ENCODE results near the gene ADAMTSL2. TPM values are rescaled to one million over a fixed set of nuclear protein-coding genes. Genes with fewer than 3 reads are reported as not detected.

ADAMTSL2 gene
- total RNA-seq, 2 experiments from 2014 or later, result 0.11 to 0.25 TPM

DNA sequence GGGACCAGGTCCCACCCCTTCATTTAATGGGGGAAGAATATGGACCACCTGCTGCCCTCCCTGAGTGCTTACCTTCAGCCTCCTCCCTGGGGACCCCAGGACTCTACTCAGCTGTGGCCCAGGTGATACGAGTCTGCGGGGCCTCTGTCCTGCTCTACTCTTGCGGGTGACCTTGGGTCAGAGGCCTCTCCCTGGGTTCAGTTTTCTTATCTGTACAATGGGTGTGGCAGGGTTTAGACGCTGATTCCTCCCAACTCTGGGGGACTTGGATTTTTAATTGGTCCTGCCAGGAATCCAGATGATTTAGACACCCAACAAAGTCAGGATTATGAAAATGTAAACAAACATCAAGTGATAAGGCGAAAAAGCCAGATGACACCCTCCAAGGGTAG lies 49.7 kb downstream of the ADAMTSL2 start:
- peaks cover 2% of the 10 kb centered on the region for H3K9me3 Mint-ChIP-seq
- TF ChIP-seq, protein P1, sequence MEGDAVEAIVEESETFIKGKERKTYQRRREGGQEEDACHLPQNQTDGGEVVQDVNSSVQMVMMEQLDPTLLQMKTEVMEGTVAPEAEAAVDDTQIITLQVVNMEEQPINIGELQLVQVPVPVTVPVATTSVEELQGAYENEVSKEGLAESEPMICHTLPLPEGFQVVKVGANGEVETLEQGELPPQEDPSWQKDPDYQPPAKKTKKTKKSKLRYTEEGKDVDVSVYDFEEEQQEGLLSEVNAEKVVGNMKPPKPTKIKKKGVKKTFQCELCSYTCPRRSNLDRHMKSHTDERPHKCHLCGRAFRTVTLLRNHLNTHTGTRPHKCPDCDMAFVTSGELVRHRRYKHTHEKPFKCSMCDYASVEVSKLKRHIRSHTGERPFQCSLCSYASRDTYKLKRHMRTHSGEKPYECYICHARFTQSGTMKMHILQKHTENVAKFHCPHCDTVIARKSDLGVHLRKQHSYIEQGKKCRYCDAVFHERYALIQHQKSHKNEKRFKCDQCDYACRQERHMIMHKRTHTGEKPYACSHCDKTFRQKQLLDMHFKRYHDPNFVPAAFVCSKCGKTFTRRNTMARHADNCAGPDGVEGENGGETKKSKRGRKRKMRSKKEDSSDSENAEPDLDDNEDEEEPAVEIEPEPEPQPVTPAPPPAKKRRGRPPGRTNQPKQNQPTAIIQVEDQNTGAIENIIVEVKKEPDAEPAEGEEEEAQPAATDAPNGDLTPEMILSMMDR (IDR thresholded peaks at IDR 0.05), result no peak
- no peak for DNase-seq
- H3K4me3 Mint-ChIP-seq, result no peak overlapping the region
- no peak for ATAC-seq
- H3K27ac Mint-ChIP-seq, result no peak overlapping the region
- H3K27me3 Mint-ChIP-seq, result peaks cover 32% of the 10 kb centered on the region
- POLR2A ChIA-PET, result no interaction called here
- no peaks in the 10 kb centered on the region for H3K36me3 Mint-ChIP-seq (ENCODE audit: low read depth)
- intact Hi-C loops (cut with micrococcal nuclease), result no loop called here
- CTCF ChIA-PET, result interaction anchor here (1.4 kb wide), 1 partner anchor 198 kb away, joined by 3 read pairs; no protein-coding TSS in a partner anchor
- peaks cover 2% of the 10 kb centered on the region for H3K4me1 Mint-ChIP-seq (ENCODE audit: low read depth)

DNA sequence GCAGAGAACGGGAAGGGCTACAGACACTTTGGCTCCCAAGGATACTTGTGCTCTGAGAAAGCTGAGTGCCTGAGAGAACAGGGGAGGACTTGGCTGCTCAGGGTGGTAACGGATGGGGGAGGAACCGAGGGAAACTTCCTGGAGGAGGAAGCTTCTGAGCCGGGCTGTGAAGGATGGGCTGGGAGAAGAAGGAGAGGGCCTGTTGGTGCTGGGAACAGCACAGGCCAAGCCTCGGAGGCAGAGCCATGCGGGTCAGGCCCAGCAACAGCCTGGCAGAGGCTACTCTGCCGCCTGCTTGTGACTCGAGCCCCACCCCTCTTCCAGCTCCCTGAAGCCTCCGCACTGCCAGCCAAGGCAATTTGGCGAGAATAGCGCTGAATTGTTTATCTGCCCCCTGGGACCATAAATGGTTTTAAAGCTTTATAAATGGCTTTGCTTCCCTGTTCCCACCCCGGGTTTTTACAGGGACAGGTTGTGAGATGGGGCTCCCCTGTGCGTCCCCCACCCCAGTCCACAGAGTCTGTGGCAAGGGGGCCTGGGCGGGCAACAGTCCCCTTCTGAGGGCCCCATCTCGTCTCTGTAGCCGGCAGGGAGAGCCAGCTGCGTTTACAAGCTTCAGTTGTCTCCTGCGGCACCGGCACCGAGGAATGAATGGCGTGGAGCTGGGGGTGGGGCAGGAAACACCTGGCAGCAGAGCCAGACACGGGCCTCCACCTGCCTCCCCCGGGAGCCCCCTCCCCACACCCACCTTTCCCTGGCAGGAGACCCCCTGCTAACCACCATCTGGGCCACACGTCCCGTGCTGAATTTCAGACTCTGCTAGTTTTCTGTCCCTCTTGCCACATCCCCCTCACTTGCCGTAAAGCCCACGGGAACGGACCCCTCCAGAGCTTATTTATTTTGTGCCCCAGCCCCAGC lies 50.3 kb downstream of the ADAMTSL2 start:
- ChIA-PET POLR2A (no interaction called here), CTCF (interaction anchor here (1.4 kb wide), 1 partner anchor 197 kb away, joined by 3 read pairs; no protein-coding TSS in a partner anchor)
- Mint-ChIP-seq H3K27ac (no peak overlapping the region), H3K9me3 (peaks cover 2% of the 10 kb centered on the region), H3K36me3 (ENCODE audit: low read depth) (no peaks in the 10 kb centered on the region), H3K4me1 (ENCODE audit: low read depth) (peaks cover 2% of the 10 kb centered on the region), H3K4me3 (no peak overlapping the region), H3K27me3 (peaks cover 27% of the 10 kb centered on the region)
- intact Hi-C loops (cut with micrococcal nuclease), result no loop called here
- DNase-seq (no peak), ATAC-seq (no peak)
- TF ChIP-seq, protein P1 (IDR thresholded peaks at IDR 0.05), result no peak

DNA sequence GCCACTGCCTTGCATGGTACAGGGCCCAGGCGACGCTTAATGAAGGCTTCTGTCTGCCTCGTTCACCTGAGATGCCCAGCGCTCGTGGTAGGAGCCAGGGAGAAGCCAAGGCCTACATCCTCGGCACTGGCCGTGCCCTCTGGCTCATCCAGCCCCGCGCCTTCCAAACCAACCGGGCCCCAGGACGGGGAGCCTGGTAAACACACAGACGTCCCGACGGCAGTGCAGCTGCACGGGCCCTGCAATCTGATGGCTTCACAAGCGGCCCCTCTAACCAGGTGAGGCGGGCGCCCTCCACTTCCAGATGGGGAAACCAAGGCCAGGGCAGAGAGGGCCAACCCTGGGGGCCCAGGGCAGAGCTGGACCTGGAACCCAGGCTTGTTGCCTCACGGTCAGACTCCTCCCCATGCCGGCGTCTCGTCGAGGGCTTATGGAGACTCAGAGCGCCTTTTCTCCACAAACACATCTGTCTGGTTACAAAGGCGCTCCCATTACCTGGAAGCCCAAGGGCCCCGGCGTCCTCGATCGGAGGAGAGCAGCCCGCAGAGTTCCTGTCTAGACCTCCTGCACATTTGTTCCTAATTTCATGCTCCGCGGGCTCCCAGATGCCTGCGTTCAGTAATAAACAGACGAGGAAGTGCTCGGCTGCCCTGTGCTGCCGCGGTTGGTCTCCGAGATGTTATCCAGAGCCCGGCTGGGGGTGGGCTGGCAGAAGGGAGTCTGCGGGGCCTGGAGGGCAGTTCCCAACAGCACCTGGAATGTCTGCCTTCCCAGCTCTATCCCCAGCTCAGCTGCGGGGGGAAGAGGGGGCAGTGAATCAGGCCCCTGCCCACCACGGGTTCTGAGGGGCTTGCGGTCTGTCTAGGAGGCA lies 51.2 kb downstream of the ADAMTSL2 start:
- no peak for DNase-seq
- no peaks in the 10 kb centered on the region for H3K4me1 Mint-ChIP-seq (ENCODE audit: low read depth)
- H3K36me3 Mint-ChIP-seq (ENCODE audit: low read depth), result no peaks in the 10 kb centered on the region
- intact Hi-C loops (cut with micrococcal nuclease), result no loop called here
- H3K9me3 Mint-ChIP-seq, result peaks cover 2% of the 10 kb centered on the region
- TF ChIP-seq, protein P1 (IDR thresholded peaks at IDR 0.05), result no peak
- ATAC-seq, result no peak
- H3K27ac Mint-ChIP-seq, result no peak overlapping the region
- CTCF ChIA-PET, result no interaction called here
- POLR2A ChIA-PET, result no interaction called here
- peaks cover 22% of the 10 kb centered on the region for H3K27me3 Mint-ChIP-seq
- H3K4me3 Mint-ChIP-seq, result no peak overlapping the region

DNA sequence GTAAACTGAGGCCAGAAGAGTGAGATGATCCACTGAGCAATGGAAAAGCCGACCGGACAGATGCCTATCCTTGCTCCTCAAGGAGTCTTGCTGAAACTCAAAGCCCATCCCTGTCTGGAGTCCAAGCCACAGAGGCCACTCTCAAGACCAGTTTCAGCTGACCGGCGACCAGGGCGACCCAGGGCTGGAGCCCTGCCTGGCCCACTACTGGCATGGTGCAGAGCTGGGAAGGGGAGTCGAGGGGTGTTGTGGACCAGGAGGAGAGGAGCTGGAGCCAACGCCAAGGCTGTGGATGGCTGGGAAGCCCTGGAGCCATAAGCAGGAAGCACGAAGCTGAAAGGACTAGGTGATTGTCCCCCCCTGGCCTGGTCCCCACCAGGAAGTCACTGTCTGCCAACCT lies 52.5 kb downstream of the ADAMTSL2 start:
- no peak overlapping the region for H3K4me3 Mint-ChIP-seq
- H3K27ac Mint-ChIP-seq, result no peak overlapping the region
- H3K27me3 Mint-ChIP-seq, result peaks cover 22% of the 10 kb centered on the region
- DNase-seq, result no peak
- intact Hi-C loops (cut with micrococcal nuclease), result no loop called here
- TF ChIP-seq, protein P1 (IDR thresholded peaks at IDR 0.05), result no peak
- H3K9me3 Mint-ChIP-seq, result peaks cover 2% of the 10 kb centered on the region
- no peak for ATAC-seq
- H3K4me1 Mint-ChIP-seq (ENCODE audit: low read depth), result no peaks in the 10 kb centered on the region
- POLR2A ChIA-PET, result no interaction called here
- H3K36me3 Mint-ChIP-seq (ENCODE audit: low read depth), result no peaks in the 10 kb centered on the region
- CTCF ChIA-PET, result no interaction called here

Measured in activated CD8-positive, alpha-beta T cell treated with anti-CD3 and anti-CD28 coated beads for 36 hours (primary cell).